ENCODE data around the gene MPRIP.
"Not testable (repeated sequence)": the region's sequence is repeated elsewhere in the genome, so short reads cannot be mapped to it uniquely, and the experiment has no call there.

MPRIP gene

DNA sequence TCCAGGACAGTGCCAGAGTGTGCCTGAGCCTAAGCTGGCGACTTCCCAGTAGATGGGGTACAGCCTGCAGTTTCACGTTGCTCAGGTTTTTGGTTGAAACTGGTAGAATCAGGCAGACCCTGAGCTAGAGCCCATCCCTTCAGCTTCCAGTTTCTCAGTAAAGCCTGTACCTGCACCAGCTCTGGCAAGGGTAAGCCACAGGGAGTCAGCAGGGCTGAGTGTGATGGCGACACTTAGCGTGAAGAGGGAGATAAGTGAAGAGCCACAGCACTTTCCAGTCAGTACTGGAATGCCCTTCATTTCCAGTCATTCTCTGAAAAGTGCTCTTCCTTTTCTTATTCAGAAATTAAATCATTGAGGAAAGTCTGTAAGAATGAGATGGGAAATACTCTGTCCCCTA is 141.5 kb downstream of the MPRIP start:
- DNase-seq (ENCODE audit: low read depth in 3 of 3), result no peak

- DNase-seq (ENCODE audit: low read depth in 3 of 3), result not testable (repeated sequence)
Measured at GRCh38 chr17:17184985-17185757, 142.9 kb downstream of the MPRIP start.

GRCh38 chr17:17186051-17186450 is 143.8 kb downstream of the MPRIP start:
- peak; percentile 26 to 58 (median 36) for DNase-seq (ENCODE audit: low read depth in 3 of 3)

DNA sequence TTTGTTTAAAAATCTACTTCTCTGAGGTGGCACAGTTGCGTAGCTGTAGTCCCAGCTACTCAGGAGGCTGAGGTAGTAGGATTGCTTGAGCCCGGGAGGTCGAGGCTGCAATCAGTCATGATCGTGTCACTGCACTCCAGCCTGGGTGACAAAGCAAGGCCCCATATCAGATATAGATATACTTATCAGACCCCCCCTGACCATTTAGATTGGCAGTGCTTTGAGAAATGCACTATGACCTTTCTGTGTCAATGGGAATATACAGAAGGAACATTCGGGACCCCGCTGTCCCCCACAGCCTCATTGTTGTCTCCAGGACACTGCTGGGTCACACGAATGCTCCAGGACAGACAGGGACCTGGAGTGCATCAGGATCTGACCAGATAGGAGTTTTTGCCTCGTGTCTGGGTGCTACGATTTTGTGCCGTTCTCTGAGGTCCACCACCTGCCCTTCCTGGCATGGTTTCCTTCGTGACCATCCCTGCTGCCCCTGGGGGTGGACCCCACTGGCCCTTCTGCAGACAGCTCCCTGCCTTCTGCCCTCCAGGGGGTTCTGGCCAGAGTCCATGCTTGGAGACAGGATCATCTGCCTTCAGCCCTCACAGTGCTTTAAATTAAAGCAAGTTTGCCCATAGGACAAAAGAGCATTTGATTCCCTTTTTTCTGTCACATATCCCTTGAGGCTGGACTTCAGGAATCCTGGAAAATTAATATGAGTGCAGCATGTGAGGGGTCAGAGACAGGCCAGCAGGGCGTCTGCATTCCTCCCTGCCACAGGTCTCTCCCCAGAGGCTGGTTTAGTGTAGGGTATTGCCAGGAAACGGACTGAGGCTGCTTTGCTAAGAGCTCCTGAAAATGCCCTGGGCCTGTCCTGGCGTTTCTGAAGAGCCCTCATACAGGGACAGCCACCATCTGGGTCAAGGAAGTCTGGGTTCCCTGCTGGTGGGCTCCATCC is 144.6 kb downstream of the MPRIP start:
- no peak for DNase-seq (ENCODE audit: low read depth in 3 of 3)

- no peak for DNase-seq (ENCODE audit: low read depth in 3 of 3)
Measured at GRCh38 chr17:17188586-17188985, 146.3 kb downstream of the MPRIP start.

GRCh38 chr17:17189559-17189958 is 147.3 kb downstream of the MPRIP start:
- DNase-seq (ENCODE audit: low read depth in 3 of 3), result no peak

DNA sequence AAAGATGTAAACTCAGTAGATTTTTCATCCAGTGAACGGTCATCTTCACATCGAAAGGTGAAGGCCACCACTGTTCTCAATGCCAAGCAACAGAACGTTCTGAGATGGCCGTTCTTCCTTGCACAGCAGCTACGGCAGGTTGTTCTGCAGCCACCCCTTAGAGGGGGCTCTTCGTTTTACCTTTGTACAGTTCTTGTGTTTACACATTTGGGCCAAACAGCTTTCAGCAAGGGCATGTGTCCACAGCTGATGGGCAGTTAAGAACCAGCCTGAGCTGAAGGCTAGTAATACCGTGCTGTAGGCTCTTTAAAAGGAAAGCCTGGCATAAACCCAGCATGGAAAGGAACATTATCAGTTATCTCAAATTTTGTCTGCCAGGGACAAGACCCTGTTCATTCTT is 147.9 kb downstream of the MPRIP start:
- DNase-seq (ENCODE audit: low read depth in 3 of 3), result no peak

DNA sequence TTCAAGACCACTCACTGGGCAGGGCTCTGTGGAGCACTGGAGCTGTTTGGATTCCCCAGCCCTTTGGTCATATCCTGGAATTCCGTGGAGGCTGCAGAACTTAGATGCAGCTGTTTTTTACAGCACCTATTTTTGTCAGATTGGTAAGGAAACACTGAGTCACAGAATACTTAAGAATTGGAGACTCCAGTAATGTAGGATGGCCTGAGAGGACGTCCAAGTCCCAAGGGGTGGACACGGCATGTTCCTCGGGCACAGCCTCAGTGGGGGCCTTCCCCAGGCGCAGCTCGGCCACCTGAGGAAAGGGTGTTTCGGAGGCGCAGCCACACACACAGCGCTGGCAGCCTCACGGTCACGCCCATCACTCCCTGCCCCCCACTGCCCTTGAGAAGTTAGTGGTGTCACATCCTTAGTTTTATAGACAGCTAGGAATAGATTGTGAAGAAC is 149.1 kb downstream of the MPRIP start:
- DNase-seq (ENCODE audit: low read depth in 3 of 3), result no peak

DNA sequence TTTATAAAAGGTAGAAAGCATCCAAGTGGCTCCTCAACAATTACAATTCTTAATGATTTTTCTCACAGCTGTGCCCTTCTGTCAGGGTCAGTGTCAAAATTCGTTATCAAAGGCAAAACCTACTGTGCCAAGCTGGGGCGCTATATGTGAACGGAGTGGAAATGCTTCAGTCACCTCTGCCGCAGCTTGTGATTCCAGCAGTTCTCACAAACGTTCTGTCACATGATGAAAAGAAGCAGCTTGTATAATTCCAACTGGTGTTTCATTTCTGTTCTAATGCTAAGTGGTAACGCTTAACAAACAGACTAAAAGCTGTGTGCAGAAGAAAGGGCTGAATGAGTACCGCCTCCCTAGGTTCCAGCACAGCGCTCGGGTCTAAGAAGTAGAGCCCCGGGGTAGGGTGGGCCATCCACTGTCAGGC is 149.7 kb downstream of the MPRIP start:
- DNase-seq (ENCODE audit: low read depth in 3 of 3), result no peak

DNA sequence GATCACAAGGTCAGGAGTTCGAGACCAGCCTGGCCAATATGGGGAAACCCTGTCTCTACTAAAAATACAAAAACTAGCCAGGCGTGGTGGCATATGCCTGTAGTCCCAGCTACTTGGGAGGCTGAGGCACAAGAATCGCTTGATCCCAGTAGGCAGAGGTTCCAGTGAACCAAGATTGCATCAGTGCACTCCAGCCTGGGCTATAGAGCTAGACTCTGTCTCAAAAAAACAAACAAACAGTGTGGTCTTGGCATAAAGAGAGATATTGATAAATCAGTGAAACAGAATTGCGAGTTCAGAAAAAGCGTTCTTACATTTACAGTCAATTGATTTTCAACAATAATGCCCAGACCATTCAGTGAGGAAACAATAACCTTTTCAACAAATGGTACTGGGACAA is 153.2 kb downstream of the MPRIP start:
- not testable (repeated sequence) for DNase-seq (ENCODE audit: low read depth in 3 of 3)

DNA sequence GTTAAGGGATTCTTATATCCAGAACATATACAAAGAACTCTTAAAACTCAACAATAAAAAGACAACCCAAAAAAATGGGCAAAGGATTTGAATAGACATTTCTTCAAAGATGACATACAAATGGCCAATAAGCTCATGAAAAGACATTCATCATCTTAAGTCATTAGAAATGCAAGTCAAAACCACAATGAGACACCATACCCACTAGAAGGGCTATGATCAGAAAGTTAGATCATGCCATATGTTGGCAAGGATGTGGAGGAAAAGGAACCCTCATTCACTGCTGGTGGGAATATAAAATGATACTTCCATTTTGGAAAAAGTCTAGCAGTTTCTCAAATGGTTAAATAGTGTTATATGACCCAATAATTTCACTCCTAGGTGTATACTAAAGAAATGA is 154.5 kb downstream of the MPRIP start:
- no peak for DNase-seq (ENCODE audit: low read depth in 3 of 3)

DNA sequence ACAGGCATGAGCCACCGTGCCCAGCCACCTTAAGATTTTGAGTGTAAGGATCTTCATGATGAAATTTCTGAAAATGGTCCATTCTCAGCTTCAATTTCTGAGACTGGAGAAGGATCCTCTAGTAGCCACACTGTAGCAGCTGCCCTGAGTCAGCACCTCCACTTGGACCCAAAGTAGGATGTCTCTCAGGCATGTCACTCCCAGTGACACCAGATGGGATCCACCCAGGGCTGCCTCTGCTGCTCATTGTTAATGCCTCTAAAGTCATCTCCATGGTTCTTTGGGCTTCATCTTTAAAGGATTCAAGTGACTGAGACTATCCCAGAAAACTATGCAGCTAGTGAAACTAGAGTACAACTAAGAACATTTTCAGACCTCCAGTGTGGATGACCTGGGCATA is 156.0 kb downstream of the MPRIP start:
- DNase-seq (ENCODE audit: low read depth in 3 of 3), result no peak

DNA sequence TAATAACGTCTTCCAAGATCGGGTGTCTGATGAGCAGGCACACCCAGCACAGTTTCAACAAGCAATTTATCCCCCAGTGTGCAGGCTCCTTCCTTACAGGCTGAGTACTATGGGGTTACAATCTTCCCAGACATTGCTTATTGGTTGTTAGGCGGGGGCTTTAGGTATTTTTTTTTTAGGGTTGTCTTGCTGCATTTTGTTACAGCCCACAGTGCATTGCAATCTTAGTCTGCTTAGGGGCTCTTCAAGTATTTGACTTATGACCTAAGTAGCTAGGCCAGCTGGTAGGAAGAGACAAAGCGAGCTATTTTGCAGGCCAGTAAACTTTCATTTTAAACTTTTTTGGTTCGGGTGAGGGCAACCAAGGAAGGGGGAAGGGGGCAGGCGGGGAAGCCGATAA is 158.1 kb downstream of the MPRIP start:
- no peak for DNase-seq (ENCODE audit: low read depth in 3 of 3)

- DNase-seq (ENCODE audit: low read depth in 3 of 3), result no peak
Measured at GRCh38 chr17:17200831-17201230, 158.6 kb downstream of the MPRIP start.

GRCh38 chr17:17201271-17201670 is 159.0 kb downstream of the MPRIP start:
- no peak for DNase-seq (ENCODE audit: low read depth in 3 of 3)

DNA sequence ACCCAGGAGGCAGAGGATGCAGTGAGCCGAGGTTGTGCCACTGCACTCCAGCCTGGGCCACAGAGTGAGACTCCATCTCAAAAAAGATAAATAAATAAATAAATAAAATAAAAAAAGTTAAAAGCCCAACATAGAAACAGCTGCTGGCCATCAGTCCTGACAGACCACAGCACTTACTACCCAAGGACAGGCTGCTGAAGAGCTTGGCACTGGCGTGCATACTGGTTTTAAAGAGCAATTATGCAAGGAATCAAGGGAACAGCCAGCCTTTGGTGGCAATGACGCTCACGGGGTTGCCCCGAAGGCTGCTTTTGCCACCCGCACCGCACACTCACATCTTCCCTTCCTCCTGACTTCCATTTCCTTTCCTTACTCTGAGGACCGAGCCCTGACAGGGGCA is 159.7 kb downstream of the MPRIP start:
- DNase-seq (ENCODE audit: low read depth in 3 of 3), result no peak

- no peak for DNase-seq (ENCODE audit: low read depth in 3 of 3)
Measured at GRCh38 chr17:17203173-17203730, 161.0 kb downstream of the MPRIP start.

DNA sequence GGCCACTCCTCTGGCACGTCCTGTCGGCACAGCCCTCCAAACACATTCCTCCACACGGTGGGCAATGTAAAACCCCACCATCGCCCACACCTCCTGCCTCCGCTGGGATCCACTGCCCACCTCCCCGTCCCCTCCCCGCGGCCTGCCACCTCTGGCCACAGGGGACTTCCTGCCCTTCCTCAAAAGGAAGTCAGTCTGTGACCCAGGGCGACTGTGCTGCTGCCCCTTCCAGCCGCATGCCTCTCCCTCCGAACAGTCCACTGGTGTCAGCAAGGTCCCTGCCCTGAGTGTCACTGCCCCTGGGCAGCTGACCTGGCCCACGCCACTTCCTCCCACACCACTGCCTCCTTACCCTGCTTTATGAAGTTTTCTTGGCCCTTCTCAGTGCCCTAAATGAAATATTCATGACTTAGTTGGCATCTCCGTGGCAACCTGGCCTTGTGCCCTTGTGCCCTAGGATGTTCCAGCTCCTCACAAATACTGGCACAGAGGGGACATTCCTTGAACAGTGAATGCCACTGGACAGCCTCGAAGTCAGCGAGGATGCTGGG is 161.9 kb downstream of the MPRIP start:
- no peak for DNase-seq (ENCODE audit: low read depth in 3 of 3)

- no peak for DNase-seq (ENCODE audit: low read depth in 3 of 3)
Measured at GRCh38 chr17:17204635-17205231, 162.5 kb downstream of the MPRIP start.

DNA sequence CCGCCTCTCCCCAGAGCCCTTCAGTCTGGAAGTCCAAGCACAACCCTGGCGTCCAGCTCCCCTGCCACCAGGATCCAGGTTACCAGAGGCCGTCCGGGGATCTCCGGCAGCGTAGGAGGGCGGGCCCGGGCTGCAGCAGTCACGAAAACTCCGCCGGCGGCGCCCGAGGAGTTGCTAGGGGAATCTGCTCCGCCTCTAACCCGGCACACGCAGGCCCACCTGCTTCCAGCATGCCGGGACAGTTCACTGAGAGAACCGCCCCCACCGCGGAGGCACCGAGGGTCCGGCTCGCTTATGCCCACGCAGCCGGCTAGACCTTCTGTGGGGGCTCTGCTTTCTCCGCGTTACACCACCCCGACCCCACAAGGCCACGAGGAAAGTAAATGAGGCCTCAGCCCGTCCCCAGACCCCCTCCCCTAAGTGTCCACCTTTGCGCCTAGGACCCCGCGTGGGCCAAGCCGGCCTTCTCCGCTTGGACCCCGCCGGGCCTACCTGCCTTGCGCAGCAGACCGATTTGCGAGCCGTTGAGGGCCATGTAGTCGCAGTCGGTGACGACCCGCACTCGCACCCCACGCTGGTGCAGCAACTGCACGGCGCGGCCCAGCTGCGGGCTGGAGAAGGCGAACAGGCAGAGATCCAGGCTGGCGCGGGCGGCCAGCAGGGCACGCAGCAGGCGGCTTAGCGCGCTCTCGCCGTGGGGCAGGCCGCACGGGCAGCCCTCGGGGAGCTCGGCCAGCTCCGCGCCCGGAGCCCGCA is 163.3 kb downstream of the MPRIP start:
- peak; percentile 28 to 62 (median 42) for DNase-seq (ENCODE audit: low read depth in 3 of 3)
